COLO668 (cell line): ENCODE results near the gene KIF3C.
A peak's percentile ranks its signal among the peaks of the same experiment; 100 is the strongest.
"Not testable (repeated sequence)": the region's sequence is repeated elsewhere in the genome, so short reads cannot be mapped to it uniquely, and the experiment has no call there.

ENCODE experiments used
- DNase-seq: peaks from one replicate; lab custom pipeline; 2025; ENCODE audit not compliant: unreplicated experiment; lab: John Stamatoyannopoulos, UW

KIF3C gene

GRCh38 chr2:25966531-25967270, 15.6 kb downstream of the KIF3C start:
- no peak for DNase-seq

DNA sequence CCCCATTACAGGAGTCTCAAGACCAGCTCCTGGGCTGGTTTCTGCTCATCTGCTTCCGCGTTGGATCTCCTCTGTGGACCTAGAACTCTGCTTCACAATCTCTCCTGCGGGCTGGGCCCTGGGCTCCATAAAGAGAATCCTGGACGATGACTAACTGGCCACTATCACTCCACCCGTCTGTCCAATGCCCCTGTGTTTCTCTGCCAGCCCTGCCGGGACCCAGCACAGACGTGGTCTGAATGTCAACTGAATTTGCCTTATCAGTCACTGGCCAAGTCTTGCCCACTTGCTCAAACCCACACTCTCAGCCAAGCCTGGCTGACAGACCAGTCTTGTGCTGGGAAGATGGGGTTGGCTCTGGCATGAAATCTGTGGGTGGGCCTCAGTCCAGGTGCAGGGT, 17.4 kb downstream of the KIF3C start:
- no peak for DNase-seq

DNA sequence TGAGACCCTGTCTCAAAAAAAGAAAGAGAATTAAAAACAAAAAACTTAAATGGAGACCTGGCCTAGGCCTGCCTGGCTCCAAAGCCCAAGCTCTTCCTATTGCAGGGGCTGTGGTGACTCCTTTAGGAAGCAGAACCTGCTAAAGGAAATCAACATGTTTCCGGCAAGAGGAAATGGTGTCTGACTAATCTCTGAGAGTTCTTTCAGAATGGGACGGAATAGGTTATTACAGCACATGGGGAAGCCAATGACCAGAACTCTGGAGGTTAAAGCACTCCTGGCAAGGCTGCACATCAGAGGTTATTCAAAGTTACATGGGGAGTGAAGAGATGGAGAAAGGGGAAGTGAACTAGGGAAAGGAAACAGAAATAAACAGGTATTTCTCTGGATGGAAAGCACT, 21.4 kb downstream of the KIF3C start:
- DNase-seq: no peak

GRCh38 chr2:25960396-25960795, 21.9 kb downstream of the KIF3C start:
- no peak for DNase-seq

GRCh38 chr2:25958611-25959010, 23.7 kb downstream of the KIF3C start:
- DNase-seq: not testable (repeated sequence)

- DNase-seq: no peak
Measured at GRCh38 chr2:25957743-25958142, 24.6 kb downstream of the KIF3C start.

DNA sequence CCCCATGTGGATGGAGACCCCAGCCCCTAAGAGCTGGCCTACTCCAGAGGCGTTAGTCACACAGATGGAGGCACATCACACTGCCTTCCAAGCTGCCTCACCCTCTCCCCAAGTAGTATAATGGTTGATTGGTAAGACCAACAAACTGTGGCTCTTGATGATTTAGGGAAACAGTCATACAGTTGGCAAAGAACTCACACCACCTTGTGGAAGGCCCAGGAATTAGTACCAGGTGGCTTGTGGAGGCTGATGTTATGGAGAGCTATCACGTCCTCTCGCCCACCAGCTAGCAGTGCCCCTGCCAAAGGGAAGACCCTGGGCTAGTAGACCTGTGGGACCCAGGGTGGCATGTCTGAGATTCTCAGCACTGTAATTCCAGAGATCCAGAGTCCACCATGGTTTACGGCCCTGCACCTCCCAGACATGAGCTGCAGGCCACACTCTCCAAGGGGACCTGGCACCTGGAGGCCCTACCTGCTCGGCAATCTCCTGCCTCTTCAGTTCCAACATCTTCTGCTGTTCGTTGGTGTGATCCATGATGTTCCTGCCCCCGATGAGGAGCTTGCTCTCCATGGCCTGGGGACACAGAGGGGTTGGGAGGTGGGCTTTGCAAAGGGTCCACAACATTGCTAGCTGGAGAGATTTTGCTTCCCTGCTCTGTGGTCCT, 26.3 kb downstream of the KIF3C start:
- no peak for DNase-seq

- no peak for DNase-seq
Measured at GRCh38 chr2:25955036-25955435, 27.3 kb downstream of the KIF3C start.

DNA sequence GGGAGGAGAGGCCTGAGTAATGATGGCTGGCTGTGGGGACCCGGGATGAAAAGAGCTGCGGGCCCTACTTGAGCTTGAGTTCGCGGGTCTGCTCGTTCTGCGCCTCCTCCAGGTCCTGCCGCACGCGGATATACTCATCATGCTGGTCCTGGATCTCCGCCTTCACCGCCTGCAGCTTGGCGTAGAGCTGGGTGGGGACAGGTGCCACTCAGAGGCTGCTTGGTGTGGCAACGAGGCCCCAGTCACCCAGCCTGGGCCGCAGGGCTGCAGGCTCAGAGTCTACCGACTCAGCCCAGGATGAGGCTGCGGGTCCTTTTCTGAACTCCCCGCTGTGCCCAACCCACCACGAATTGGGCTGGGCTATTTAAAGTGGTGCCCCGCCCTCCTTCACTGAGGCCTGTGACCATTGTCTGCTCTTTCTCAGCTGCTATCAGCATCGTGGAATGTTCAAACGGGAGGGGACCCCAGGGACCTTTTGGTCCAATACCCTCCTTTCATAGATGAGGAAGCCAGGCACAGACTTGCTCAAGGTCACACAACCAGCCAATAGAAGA, 28.0 kb downstream of the KIF3C start:
- DNase-seq: no peak

DNA sequence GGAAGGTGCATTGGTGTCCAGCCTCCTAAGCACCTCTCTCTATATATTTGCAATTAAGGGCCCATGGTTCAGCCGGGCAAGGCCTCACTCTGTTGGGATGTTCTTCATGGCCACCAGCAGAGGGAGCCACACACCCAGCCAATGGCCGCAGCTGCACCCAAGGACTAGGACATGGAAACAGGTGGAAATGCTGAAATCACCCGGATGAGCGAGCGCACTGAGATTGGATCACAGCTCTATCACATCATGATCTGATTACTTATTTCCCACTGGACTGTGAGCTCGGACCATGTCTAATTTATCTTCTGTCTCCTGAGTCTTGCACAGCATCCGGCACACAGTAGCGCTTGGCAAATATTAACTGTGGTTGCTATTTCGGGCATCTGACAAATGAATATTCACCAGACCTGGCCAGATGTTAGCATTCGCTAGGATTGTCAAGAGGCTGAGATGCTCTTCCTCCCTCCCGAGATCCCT, 31.2 kb downstream of the KIF3C start:
- DNase-seq: peak; percentile 77

DNA sequence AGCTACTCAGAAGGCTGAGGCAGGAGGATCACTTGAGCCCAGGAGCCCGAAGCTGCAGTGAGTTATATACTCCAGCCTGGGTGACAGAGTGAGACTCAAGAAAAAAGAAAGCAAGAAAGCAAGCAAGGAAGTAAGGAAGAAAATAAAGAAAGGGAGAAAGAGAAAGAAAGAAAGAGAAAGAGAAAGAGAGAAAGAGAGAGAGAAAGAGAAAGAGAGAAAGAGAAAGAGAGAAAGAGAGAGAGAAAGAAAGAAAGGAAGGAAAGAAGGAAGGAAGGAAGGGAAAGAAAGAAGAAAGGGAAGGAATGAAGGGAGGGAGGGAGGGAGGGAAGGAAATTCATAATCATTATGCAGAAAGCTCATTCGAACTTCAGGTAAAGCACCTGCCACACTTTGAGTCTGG, 33.9 kb downstream of the KIF3C start:
- no peak for DNase-seq

GRCh38 chr2:25941042-25941441, 41.3 kb downstream of the KIF3C start:
- no peak for DNase-seq

- DNase-seq: no peak
Measured at GRCh38 chr2:25939257-25939668, 43.0 kb downstream of the KIF3C start.

DNA sequence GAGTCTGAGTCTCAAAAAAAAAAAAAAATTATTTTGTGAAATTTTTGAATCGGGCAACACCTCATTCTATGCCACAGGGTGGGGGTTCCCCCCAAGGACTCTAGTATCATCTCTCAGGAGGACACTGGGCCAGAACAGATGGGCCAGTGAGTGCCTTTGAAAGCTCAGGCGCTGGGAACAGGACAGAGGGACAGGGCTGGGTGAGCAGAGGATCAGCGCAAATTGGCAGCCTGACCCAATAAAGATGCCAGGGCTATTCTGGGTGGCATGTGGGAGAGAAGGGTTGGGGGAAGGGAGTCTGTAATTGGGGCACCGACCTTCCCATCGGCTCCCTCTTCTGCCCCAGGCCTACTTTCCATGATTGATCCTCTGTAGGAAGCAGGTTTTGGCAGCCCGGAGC, 44.0 kb downstream of the KIF3C start:
- no peak for DNase-seq

DNA sequence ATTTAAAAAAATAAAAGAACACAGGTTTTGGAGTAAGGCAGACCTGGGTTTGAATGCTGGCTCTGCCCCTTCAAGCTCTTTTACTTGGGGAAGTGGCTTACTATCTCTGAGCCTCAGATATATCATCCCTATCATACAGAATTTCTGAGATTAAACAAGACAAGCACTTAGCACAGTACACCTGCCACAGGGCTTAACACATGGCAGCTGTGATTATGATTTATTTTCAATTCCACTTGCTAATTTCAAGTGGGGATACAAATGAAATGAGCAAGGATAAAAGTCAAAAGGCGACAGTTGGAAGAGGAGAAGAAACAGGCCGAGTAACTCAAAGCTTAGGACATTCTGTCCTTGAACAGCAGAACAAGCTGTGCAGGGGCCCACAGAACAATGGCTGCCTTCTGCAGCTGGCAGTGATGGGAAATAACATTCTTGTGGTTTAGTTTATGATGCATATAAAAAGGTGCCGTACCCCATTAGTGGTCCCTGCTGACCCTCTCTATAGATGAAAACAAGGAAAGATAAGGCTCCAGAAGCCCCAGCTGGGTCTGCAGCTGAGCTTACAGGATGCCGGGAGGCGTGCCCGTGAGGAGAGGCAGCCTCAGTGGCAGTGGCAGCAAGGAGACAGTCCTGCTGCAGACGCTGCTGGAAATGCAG, 45.3 kb downstream of the KIF3C start:
- no peak for DNase-seq

DNA sequence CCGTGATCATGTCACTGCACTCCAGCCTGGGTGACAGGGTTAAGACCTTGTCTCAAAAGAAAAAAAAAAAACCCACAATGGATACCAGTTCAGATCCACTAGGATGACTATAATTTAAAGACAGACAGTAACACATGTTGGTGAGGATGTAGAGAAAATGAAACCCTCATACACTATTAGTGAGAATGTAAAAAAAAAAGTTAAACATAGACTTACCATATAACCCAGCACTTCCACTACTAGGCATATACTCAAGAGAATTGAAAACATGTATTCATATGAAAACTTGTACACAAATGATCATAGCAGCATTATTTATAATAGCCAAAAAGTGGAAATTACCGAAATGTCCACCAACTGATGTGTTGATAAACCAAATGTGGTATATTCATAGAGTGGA, 48.7 kb downstream of the KIF3C start:
- no peak for DNase-seq

DNA sequence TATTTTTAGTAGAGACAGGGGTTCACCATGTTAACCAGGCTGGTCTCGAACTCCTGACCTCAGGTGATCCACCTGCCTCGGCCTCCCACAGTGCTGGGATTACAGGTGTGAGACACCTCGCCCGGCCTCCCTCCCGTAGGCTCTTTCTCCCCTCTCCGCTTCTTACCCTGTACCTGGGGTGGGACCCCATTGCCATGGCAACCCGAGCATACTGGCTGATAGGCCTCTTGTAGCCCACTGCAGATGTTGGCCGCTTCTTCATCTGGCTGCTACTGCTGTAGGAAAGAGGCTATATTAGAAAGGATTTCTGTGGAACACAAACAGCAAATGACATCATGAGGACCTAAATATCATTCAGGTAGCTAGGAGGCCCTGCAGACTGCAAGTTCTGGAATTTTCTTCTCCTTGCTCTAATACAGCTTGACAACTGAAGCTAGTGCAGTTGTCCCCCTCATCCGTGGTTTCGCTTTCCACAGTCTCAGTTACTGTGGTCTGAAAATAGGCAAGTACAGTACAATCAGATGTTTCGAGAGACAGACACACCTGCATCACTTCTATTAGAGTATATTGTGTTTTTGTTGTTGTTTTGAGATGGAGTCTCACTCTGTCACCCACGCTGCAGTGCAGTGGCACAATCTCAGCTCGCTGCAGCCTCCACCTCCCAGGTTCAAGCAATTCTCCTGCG, 52.4 kb downstream of the KIF3C start:
- no peak for DNase-seq

GRCh38 chr2:25928668-25929067, 53.6 kb downstream of the KIF3C start:
- DNase-seq: no peak

- DNase-seq: no peak
Measured at GRCh38 chr2:25926984-25927756, 55.1 kb downstream of the KIF3C start.

DNA sequence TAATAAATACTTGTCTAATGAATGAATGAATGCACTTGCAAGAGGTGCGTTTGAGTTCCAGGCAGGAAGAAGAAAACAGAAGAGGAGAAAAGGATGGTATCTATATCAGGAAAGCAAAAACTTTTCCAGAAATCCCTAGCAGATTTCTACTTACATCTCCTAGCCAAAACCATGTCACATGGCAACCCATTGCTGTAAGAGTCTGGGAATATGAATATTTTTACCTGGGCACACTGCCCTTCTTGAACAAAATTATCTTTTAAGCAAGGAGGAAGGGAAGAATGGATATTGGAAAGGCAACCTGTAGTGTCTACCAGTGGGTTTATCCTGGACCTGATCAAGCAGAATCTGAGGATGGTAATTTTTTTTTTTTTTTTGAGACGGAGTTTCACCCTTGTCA, 59.8 kb downstream of the KIF3C start:
- DNase-seq: no peak
